ENCODE data around the gene TPCN1. TPM values are rescaled to one million over a fixed set of nuclear protein-coding genes. Genes with fewer than 3 reads are reported as not detected.

TPCN1 gene
- total and polyA plus RNA-seq, 2 of the 13 experiments (the other 11 are each of a cell fraction or from before 2014, with no cell fraction given) = 8.0 to 26.8 TPM

DNA sequence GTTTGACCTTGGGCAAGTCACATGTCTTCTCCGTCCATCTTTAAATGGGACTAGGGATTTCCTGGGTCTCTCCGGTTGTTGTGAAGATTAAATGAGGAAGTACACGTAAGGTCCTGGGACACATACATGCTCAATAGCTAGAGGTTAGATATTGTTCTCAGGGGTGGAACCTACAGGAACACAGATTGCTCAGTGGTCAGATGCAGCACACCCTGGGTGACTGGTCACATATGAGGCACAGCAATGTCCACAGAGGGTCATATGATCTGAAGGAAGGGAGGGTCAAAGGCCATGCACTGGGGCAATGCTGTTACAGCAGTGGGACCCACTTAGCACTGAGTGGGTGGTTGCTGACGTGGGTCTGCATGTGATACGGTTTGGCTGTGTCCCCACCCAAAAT lies 125.1 kb downstream of the TPCN1 start:
- DNase-seq (ENCODE audit: low spot score) (no peak), ATAC-seq (no peak), FAIRE-seq (no peak)
- H3K27ac ChIP-seq (ENCODE audit: extremely low read length, insufficient read depth, low read length) = no peak overlapping the region
- intact Hi-C loops (cut with micrococcal nuclease; ENCODE audit: unreplicated experiment) (no loop called here), in situ Hi-C loops (cut with HindIII; ENCODE audit: extremely low pct_ligation_motif_present, low pct_unique_long_range_greater_than_20kb) (no loop called here)
- no TSS peak for BruUV-seq (replicated peaks)
- no peak overlapping the region for H3K4me2 ChIP-seq (ENCODE audit: low read depth, low read length)
- H3K27me3 ChIP-seq (ENCODE audit: control insufficient read depth in 1 of 2, insufficient read depth in 2 of 2, low read length in 2 of 2) = peaks cover 6 to 16% of the 10 kb centered on the region in 2 experiments; a peak in 4 of 5 replicates
- WGBS (ENCODE audit: low lambda C conversion rate) = 43% methylated on average over 5 of the region's 5 CpGs
- no peaks in the 10 kb centered on the region for H4K20me1 ChIP-seq (ENCODE audit: insufficient read depth, low read length)
- H2AFZ ChIP-seq (ENCODE audit: low read length) = no peak overlapping the region
- H3K79me2 ChIP-seq (ENCODE audit: insufficient read depth, low read length) = no peaks in the 10 kb centered on the region
- 0 out of 2 replicates have a peak, but pooled peaks cover 13% of the 10 kb centered on the region for H3K4me1 ChIP-seq (ENCODE audit: insufficient read depth, low read length)
- no peaks in the 10 kb centered on the region for H3K9me3 ChIP-seq (ENCODE audit: low read length)
- POLR2A ChIA-PET = no interaction called here
- no peaks in the 10 kb centered on the region for H3K36me3 ChIP-seq (replicated peaks in 1 of 2; ENCODE audit: control insufficient read depth in 1 of 2, insufficient read depth in 2 of 2, low read length in 2 of 2)
- CTCF ChIA-PET (ENCODE audit: low intra/inter-chr PET ratio, low total read pairs) = no interaction called here
- H3K4me3 ChIP-seq (replicated peaks in 1 of 3; ENCODE audit: insufficient read depth in 1 of 3, low read depth in 2 of 3, low read length in 3 of 3) = no peak overlapping the region
- H3K9ac ChIP-seq (ENCODE audit: insufficient read depth, low read depth, low read length) = no peak overlapping the region
- TF ChIP-seq MZF1 (CRISPR knock-in tag; IDR thresholded peaks at IDR 0.05; ENCODE audit: borderline replicate concordance) (no peak), SNAPC2 (CRISPR knock-in tag; IDR thresholded peaks at IDR 0.05) (no peak), ZNF256 (CRISPR knock-in tag; conservative IDR thresholded peaks at IDR 0.05) (no peak), LRRFIP1 (CRISPR knock-in tag; conservative IDR thresholded peaks at IDR 0.05) (no peak), HOXA3 (CRISPR knock-in tag; IDR thresholded peaks at IDR 0.05) (no peak), ZHX1 (CRISPR knock-in tag; IDR thresholded peaks at IDR 0.05; ENCODE audit: low read depth) (no peak), AKNA (CRISPR knock-in tag; IDR thresholded peaks at IDR 0.05; ENCODE audit: borderline replicate concordance) (no peak)
- TF ChIP-seq, protein P1, sequence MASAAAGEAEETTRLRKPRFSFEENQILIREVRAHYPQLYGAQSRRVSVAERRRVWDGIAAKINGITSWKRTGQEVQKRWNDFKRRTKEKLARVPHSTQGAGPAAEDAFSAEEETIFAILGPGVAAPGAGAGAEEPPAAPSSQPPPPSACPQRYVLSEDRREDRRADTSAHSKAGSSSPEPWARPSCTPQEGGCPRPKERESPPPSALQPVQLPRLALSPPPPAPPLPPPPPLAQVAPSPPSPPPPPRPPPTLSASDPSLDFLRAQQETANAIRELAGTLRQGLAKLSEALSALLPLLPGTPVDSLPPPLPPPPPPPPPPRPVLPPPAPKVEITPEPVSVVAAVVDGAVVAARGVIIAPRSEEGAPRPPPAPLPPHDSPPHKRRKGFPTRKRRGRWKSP (CRISPR knock-in tag; IDR thresholded peaks at IDR 0.05) = no peak
- TF ChIP-seq, protein P2, sequence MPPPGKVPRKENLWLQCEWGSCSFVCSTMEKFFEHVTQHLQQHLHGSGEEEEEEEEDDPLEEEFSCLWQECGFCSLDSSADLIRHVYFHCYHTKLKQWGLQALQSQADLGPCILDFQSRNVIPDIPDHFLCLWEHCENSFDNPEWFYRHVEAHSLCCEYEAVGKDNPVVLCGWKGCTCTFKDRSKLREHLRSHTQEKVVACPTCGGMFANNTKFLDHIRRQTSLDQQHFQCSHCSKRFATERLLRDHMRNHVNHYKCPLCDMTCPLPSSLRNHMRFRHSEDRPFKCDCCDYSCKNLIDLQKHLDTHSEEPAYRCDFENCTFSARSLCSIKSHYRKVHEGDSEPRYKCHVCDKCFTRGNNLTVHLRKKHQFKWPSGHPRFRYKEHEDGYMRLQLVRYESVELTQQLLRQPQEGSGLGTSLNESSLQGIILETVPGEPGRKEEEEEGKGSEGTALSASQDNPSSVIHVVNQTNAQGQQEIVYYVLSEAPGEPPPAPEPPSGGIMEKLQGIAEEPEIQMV (CRISPR knock-in tag; IDR thresholded peaks at IDR 0.05; ENCODE audit: low read depth) = no peak
